GM19193 (cell line): ENCODE results near the gene RNASE4.

Experiments used
- POLR2A ChIP-seq: IDR thresholded peaks from 4 replicates; pipeline ENCODE4 v1.6.1; 2011; ENCODE audit not compliant: insufficient read depth, insufficient read length; ENCODE audit errors: extremely low read depth

Gene RNASE4

DNA sequence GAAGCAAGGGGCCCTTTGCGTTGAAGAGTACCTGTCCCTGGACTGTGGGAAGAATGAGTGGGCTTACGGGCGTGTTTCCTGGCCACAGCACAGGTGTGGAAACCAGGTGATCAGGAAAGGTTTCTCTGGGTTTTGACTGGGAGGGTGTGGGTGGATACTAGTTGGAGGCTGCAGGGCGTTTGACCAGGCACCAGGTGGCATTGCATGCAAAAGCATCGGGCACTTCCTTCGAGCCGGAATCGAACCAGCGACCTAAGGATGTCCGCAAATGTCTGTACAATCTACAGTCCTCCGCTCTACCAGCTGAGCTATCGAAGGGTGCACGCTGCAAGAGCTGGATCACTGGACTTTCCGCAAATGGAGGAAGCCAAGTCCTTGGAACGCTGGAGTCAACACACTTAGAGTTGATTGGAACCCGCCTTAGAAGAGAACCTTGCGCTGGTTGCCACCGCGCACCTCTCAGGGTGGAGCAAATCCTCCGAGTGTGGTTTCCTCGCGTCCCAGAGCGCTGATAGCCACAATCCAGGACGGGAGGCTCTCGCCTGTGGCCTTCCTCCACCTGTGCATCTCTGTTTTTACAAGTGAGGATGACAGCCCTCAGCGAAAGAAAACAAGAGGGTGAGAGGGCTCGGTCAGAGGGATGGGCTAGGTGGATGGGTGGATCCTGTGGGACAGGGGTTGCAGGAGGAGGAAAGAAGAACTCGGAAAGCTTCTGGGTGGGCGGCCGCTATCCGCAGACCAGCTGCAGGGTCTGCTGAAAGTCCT lies 21.2 kb upstream of the RNASE4 start:
- no peak for TF ChIP-seq POLR2A

DNA sequence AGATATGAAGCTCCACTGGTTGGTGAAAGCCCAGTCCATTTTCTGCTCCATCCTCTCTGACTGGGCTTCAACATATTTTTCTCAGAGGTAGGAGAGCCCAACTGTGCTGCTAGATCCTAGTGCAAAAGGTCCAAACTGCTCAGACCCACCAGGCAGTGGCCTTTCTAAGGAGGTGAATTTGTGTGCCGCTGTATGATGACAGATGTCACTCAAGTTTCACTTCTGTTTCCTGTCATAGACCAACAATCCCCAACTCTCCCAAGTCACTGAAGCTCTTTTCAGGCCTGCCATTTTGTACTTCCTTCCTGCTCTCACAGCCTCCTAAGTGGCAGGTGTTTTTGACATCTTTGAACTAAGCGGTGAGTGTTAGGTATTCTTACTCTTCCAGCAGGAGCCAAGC lies 16.4 kb upstream of the RNASE4 start:
- TF ChIP-seq POLR2A: peak; percentile 48

DNA sequence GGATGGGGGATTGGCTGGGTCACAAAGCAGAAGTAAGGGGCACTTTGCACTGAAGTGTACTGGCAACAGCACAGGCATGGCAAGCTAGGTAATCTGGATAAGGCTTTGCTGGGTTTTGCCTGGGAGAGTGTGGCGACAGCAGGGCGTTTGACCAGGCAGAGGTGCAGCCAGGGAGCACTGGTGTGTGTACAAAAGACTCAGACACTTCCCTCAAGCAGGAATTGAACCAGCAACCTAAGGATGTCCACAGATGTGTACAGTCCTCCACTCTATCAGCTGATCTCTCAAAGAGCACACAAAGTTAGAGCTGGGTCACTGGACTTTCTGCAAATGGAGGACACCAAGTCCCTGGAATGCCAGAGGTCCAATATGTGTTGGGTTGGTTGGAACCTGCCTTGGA lies 15.4 kb upstream of the RNASE4 start:
- no peak for TF ChIP-seq POLR2A

DNA sequence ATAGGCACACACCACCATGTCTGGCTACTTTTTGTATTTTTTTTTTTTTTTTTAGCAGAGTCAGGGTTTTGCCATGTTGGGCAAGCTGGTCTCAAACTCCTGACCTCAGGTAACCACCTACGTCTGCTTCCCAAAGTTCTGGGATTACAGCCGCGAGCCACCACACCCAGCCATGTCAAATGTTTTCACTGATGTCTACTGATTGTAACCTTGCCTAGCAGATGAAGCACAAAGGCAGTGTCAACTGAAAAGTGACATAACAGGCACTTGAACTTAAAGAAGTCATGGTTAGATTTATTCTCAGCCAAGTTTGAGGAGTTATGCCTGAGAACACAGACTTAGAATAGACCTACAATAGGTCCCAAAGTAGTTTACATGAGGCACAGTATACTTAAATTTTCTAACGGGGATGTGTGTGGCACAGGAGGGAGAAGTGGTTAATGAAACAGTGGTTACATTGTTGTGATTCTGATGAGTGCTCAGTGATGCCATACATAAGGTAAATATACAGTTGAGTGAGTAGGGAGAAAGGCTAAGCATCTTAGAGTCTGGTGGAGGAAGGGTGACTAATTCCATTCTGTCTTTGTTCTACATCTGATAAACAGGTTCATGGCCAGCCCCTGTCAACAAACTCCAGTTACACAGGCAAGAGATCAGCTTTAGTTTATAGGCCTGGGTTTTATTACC lies 12.6 kb upstream of the RNASE4 start:
- no peak for TF ChIP-seq POLR2A

DNA sequence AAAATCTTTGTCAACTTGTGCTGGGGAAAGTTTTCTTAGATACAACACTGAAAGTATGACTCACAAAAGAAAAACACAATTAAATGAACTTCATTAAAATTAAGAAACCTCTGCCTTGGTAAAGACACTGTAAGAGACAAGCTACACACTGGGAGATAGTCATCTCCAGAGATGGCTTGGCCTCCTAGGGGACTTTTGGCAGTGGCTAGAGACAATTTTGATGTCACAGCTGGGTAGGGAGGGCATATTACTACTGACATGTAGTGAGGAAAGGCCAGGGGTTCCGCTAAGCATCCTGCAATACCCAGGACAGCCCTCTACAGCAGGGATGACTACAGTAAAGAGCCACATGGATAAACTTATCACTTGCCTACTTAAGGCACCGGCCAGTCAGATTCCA lies 8.7 kb upstream of the RNASE4 start:
- TF ChIP-seq POLR2A: no peak

DNA sequence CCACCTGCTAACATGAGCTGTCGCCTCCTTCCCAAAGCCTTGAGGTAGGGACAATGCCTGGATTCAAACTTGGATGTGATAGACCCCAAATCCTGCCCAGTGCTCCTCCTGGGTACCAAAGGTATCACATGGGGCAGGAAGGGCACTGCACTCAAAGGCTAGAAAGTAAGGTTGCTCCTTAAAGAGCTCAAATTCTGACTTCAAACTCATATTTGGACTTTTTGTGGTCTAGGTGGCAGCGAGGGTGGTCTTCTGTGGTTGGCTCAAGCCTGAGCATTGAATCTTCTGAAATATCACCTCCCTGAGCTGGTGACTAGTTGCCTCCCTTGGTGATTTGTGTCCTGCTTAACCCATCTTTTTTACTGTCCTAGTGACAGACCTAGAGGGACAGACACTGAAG lies 8.3 kb upstream of the RNASE4 start:
- TF ChIP-seq POLR2A: no peak

DNA sequence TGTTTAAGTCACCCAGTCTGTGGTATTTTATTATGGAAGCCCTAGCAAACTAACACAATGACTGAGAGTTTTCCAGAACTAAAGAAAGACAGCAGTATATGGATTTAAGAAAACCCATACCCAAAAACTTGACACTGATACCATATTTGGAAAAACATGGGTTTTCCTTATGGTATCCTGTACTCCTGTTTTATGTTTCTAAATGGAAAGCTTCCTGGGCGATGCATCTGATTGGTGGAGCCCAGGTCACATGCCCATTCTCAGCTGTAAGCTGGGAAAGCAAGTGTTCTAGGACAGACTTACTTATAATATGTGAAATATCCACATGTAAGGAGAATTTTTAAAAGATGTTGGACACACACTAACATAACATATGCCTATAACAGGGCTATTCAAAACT lies 4.5 kb upstream of the RNASE4 start:
- TF ChIP-seq POLR2A: no peak

DNA sequence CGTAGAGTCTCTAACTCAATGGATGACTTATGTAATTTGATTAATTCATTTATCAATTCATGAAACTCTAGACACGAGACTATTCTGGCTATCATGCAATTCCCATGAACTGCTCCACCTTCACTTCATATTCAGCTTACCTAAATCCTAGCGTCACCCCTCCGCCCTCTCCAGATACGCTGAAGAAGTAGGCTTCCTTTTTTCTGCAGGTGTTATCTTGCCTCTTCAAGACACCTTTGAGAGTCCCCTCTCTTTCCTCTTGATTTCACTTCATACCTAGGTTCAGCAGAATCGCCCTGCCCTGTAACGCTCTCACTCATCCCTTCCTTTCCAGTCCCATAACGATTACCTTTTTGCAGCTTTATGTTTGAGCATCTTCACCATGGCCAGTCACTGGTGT lies 4.0 kb upstream of the RNASE4 start:
- no peak for TF ChIP-seq POLR2A

DNA sequence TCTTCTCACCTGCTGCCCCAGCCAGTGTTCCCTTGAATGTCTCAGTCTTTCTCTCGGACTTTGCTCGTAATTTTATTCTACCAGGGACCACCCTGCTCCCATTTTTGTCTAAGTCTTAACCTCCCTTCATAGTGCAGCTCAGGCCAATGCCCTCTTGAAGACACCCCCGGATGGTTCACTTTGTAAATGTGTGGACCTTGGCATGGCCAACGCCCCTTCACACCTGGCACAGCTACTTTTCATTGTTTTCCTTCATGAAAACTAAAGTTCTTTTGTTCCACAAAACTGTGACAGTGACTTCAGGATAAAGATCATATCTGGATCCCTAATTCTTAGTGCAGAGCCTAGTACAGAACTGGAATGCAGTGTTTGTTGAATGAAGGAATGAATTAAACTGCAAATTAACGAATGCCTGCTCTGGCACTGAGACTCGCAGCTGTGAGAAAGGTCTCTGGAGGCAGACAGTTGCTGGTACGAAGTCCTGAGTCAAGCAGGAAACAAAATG lies 3.5 kb upstream of the RNASE4 start:
- TF ChIP-seq POLR2A: no peak

DNA sequence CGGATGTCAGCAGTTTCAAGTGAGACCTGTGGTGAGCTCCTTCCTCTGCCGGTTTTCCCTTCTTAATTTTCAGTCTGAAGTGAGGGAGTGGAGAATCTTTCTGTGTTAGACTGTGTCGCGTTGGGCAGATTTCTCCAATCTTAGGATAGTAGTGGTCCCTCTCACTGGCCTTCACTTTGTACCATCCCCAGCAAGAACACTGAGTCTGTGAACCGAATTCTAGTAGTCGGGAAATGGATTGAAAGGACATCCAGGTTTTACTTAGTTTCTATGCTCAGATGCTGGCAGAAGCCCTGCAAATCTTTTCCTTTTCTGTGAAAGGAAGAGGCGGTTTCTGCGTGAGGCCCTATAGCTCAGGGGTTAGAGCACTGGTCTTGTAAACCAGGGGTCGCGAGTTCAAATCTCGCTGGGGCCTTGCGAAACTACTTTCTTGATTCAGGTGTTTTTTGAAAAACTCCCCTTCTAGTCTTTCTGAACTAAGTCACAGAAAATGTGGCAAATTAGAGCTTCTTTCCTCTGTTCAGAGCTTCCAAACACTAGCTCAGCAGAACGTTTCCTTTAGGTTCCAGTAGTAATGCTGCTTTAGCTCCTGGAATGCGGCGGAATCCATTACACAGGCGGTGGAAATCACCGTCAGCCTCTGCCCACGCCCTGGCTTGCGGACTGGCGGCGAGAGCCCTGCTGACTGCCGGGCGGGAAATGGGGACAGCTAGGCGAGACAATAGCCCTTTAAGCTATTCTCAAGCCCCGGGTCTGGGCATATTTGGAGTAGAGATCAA lies 2.8 kb upstream of the RNASE4 start:
- TF ChIP-seq POLR2A: no peak

DNA sequence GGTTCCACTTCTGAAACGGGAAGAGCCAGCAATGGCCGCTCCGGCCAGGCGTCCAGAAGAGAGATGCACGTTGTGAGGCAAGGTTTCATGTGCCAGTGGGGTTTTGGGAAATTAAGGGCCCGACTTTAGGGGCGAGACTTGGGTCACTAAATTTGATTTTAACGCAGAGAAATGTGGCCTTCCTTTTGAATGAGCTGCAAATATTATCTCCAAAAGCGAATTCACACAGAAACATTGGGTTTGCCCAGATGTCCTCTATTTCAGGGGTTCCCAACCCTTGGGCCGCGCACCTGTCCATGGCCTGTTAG lies 2.3 kb upstream of the RNASE4 start:
- no peak for TF ChIP-seq POLR2A

DNA sequence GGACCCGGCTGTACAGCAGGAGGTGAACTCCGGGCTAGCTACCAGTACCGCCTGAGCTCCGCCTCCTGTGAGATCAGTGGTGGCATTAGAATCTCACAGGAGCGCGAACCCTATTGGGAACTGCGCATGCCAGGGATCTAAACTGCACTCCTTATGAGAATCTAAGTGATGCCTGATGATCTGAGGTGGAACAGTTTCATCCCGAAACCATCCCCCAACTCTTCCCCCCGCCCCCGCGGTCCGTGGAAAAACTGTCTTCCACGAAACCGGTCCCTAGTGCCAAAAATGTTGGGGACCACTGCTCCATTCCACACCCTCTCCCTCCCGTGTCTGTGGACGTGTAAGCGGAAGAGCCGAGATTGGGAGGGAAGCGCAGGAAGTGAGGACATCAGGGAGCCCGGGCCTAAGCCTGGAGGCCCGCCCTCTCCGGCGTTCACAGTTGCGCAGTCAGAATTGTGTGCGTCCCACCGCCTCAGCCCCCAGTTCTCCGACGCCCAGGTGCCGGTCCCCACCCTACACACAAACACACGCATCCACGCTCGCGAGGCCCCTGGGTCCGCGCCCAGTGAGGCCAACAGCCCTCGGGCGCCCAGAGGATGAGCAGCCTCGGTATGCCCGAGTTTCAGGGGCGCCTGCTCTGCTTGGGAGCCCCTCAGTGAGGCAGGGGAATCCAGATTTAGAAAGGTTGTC lies 1.8 kb upstream of the RNASE4 start:
- peak; percentile 80 for TF ChIP-seq POLR2A

DNA sequence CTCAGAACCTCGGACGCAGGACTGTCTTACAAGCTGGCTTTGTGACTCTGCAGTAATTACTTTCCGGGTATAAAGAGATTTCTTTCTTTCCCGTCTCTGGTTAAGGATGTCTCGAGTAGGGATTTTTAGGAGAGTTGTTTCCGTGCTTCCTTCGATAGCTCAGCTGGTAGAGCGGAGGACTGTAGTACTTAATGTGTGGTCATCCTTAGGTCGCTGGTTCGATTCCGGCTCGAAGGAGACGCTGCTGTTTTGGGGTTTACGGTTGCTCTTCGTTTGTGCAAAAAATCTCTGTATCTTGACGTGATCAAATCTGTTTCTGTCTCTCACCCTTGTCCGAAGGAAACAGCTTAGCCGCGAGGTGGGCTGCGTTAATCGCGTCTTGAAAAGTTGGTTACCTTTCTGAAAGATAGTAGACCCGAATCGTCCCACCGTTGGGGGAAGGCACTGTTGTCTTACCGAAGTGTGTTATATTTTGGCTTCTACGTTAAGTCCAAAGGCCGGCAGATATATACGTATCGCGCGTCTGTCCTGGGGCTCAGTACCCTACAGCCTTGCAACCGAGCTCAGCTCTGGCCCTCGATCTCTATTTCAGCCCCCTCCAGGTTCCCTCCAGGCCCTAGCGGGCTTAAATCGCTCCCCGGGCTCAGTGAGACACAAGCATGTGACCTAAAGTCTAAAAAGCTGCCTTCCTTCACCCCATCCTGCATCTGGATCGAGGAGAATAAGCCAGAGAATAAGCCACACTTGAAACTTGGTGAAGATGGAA lies 1.1 kb upstream of the RNASE4 start:
- TF ChIP-seq POLR2A: no peak

DNA sequence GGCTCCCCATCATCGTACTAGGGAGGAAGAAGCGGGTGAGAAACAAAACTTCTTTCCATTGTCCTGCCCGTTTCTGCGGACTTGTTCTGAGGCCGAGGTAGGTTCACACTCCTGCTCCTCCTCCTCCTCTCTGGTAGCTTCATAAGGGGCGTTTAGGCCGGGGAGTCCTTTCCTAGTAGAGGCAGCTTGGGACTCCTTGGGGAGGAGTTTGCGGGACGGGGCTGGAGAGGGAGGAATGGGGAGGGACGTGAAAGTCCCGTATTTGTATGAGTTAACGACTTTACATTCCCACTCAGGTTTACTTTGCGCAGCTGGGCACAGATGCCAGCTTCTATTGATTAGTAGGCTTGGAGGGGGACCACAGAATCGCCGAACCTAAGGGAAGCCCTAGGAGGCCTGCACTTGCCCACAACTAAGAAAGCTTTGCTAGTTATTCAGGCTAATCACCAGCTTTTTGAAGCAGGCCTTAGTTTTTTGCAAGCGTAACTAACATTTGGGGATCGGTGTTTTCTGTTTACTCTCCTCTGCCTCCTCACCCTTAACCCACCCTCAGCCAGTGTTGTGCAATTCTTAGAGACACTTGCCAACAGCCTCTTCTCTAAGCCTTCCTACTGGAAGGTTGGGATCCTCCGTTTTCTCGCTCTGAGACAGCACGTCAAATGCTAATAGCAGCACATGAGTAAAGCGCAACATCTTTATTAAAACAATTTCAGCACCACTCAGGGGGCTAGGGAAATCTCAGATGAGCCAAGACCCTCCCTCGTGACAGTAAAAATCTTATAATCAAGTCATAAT lies 499 bp downstream of the RNASE4 start:
- no peak for TF ChIP-seq POLR2A

DNA sequence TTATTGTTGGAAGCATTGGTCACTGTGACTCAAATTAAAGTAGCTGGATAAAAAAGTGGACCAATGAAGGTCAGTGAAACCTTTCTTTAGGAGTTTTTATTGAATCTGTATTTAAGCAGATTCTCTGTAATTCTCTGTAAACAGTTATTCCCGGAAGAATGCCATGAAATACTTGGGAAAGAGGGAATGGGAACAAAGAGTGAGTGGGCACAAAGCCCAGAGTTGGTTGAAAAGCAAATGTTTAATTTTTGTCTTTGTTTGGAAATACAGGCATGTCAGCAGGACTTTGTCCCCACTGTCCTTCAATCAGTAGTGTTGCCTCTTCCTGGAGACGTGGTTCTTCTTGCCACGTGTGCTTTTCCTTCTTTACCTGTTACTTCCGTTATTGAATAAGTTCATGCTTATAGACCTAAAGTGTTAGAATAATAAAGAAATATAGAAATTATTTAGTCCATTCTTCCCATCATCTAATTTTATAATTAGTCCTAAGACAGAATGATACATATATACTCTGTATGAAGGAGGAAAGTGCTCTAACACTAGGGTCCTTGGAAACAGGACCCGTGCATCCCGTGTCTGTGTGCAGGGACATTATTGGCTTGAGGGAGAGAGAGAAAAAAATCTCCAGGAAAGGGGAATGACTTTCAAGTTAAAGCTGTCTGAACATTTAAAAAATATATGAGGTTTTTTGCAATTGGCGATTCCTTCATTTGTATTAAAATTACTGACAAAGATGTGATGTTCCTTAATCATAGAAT lies 2.2 kb downstream of the RNASE4 start:
- no peak for TF ChIP-seq POLR2A
